Peyer's patch (tissue), 4 donors: ENCODE measurements around the gene CLPTM1L. TPM values are rescaled to one million over a fixed set of nuclear protein-coding genes. Genes with fewer than 3 reads are reported as not detected.

Source experiments
- DNase-seq, 3 donors: peaks; one replicate each; pipeline ENCODE4 v3.0.0-alpha.2; 2017 to 2019
- H3K27ac ChIP-seq, 4 donors: fragments of 200-600 bp; sonication (generic); one replicate each; pipeline ENCODE4 v1.5.1; 2016 to 2019
- H3K27me3 ChIP-seq, 2 donors: fragments of 200-600 bp; sonication (generic); one replicate each; pipeline ENCODE4 v1.5.1; 2019
- H3K36me3 ChIP-seq, 3 donors: fragments of 200-600 bp; sonication (generic); one replicate each; pipeline ENCODE4 v1.5.1; 2016 to 2019
- H3K4me1 ChIP-seq, 4 donors: fragments of 200-600 bp; sonication (generic); one replicate each; pipeline ENCODE4 v1.5.1; 2016 to 2019
- H3K4me3 ChIP-seq, 4 donors: fragments of 200-600 bp; sonication (generic); 1 replicate in 3 of 4; 2 replicates in 1 of 4; pipeline ENCODE4 v1.5.1; 2016 to 2019; ENCODE audit warnings: mild to moderate bottlenecking in 1 of 4
- H3K9me3 ChIP-seq, 4 donors: fragments of 200-600 bp; sonication (generic); one replicate each; pipeline ENCODE4 v1.5.1; 2016 to 2019; ENCODE audit warnings: mild to moderate bottlenecking in 1 of 4
- CTCF ChIP-seq, 6 experiments: fragments of 450-650 bp in 4 of 6; fragments of 200-600 bp in 2 of 6; sonication (generic) in 1 of 6; IDR thresholded peaks; one replicate each; pipeline ENCODE4 v1.5.1; 2017 to 2019; ENCODE audit warnings: antibody characterized with exemption in 6 of 6, mild to moderate bottlenecking in 3 of 6, moderate library complexity in 1 of 6
- POLR2A ChIP-seq, 2 donors: fragments of 450-650 bp; IDR thresholded peaks; one replicate each; pipeline ENCODE4 v1.5.1; 2017; ENCODE audit warnings: antibody characterized with exemption in 2 of 2, mild to moderate bottlenecking in 2 of 2, moderate library complexity in 2 of 2
- total RNA-seq, 4 donors: library from RNA; depleted of rRNA; stranded (reverse); fragments of >200 nt; gene quantifications; one replicate each; pipeline ENCODE4 v1.1.0, GENCODE V29; 2016

The CLPTM1L gene
- total RNA-seq, 4 donors from 2014 or later, result 115 to 209 (median 143) TPM

DNA sequence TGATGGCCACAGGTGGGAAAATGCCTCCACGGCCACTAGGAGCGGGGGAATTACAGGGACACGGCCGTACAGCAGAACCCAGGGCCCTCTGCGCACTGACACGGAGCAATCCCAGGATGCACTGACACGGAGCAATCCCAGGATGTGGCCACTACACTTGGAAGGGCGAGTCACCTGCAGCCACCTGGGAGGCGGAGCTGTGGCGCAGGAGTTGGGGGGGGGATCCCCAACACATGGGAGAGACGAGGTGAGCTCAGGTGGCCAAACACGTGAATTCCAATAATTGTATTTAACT, 6.8 kb downstream of the CLPTM1L start:
- peaks cover 0 to 45% (median 2%) of the 10 kb centered on the region in 4 donors for H3K4me1 ChIP-seq
- H3K27me3 ChIP-seq, result no peaks in the 10 kb centered on the region
- DNase-seq, result peak in 1 of 3 donors; percentile 26
- TF ChIP-seq CTCF (IDR thresholded peaks at IDR 0.05), result no peak
- no peak for TF ChIP-seq POLR2A (IDR thresholded peaks at IDR 0.05)
- H3K9me3 ChIP-seq, result no peaks in the 10 kb centered on the region
- H3K4me3 ChIP-seq, result no peak overlapping the region
- no peak overlapping the region for H3K27ac ChIP-seq
- peaks cover 0 to 96% (median 0%) of the 10 kb centered on the region in 3 donors for H3K36me3 ChIP-seq

DNA sequence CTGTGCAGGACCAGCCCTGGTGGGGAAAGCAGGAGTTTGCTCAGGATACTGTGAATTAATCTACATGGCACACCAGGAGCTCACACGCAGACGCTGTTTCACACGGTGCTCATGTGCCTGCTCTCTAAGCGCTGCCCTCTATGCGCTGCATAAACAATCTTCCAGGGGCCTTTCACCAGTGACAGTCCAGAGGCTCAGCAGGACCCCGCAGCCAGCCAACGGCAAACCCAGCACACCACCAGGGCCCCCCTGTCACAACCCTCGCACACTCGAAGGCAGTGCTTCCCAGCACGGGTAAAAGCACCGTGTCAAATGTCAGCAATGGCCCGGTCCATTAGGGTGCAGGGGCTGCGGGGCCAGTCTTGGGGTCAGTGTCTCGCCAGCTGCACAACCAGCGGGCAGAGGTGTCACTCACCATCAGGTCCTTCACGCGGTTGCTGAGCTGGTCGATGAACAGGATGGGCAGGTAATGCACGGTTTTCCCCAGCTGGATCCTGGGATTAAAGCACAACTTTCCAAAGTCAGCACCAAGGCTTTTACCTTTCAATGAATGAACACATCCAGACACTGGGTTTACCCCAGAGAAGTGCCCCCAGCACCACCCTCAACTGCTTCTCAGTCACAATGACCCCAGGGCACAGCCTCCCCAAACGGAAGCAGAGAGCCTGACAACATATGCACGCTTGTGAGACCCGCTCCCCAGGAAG, 7.3 kb downstream of the CLPTM1L start:
- H3K36me3 ChIP-seq, result peaks cover 0 to 92% (median 0%) of the 10 kb centered on the region in 3 donors
- H3K4me1 ChIP-seq, result peaks cover 0 to 40% (median 2%) of the 10 kb centered on the region in 4 donors
- H3K27me3 ChIP-seq, result no peaks in the 10 kb centered on the region
- no peak for TF ChIP-seq CTCF (IDR thresholded peaks at IDR 0.05)
- TF ChIP-seq POLR2A (IDR thresholded peaks at IDR 0.05), result no peak
- no peaks in the 10 kb centered on the region for H3K9me3 ChIP-seq
- H3K4me3 ChIP-seq, result no peak overlapping the region
- H3K27ac ChIP-seq, result peak overlapping the region in 2 of 4 donors; percentile 69 to 83
- no peak for DNase-seq

DNA sequence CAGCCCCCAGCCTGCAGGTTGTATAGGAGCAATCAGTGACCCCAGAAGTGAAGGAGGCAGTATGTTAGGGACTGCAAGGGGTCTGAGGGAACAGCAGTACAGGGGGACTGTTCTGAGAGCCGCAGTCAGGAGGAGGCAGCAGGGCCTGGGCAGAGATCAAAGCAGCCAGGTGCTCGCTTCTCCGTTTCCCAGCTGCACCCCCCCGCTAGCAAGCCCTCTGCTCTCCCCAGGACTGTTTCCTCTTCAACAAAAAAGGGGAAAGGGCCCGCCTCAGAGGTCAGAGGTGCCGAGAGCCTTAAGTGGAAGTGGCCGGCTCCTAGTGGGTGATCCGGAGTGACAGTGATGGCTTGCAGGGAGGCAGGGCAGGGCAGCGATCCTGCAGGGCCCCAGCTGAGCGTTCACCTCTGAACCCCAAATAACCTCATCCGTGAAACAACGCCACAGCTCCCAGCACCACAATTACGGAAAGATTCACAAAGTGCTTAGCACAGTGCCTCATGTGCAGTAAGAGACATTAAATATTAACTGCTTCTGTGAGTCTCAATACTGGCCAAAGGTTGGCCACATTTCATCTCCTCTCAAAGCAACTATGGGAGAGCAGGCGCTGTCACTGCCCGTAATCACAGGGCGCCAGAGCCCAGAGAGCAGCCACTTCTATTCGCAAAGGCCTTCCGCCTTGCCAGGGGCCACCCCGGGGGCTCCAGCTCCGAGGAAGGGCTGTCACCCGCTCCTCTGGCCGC, 8.0 kb downstream of the CLPTM1L start:
- H3K27me3 ChIP-seq, result no peaks in the 10 kb centered on the region
- peak overlapping the region in 2 of 4 donors; percentile 69 to 83 for H3K27ac ChIP-seq
- H3K4me3 ChIP-seq, result no peak overlapping the region
- peaks cover 0 to 92% (median 0%) of the 10 kb centered on the region in 3 donors for H3K36me3 ChIP-seq
- peak in 2 of 3 donors; percentile 64 to 72 for DNase-seq
- peaks cover 0 to 33% (median 2%) of the 10 kb centered on the region in 4 donors for H3K4me1 ChIP-seq
- H3K9me3 ChIP-seq, result no peaks in the 10 kb centered on the region
- no peak for TF ChIP-seq CTCF (IDR thresholded peaks at IDR 0.05)
- peak in 1 of 2 donors; percentile 32 for TF ChIP-seq POLR2A (IDR thresholded peaks at IDR 0.05)

DNA sequence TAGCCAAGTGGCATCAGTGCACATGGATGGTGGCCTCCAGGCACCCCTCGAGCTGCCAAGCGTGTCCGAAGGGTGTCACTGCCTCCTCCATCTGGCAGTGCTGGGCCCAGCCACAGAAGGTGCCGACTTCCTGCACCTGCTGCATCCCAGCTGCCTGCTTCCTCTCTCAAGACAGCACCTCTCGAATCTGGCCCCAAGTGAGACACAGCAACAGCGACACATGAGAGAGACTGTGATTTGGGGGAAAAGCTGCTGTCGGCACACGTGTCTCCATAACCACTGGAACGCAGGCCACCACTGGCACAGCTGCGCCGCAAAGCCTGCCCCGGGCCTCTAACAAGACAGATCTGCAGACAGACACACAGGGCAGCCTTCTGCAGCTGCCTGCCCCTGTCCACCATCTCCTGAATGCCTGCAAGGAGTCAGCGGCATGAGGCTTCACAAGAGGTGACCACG, 8.8 kb downstream of the CLPTM1L start:
- DNase-seq, result peak in 2 of 3 donors; percentile 35 to 44
- Histone ChIP-seq H3K27ac (peak overlapping the region in 2 of 4 donors; percentile 69 to 83), H3K4me3 (no peak overlapping the region), H3K4me1 (peaks cover 0 to 36% (median 2%) of the 10 kb centered on the region in 4 donors), H3K9me3 (no peaks in the 10 kb centered on the region), H3K27me3 (no peaks in the 10 kb centered on the region), H3K36me3 (peaks cover 0 to 92% (median 0%) of the 10 kb centered on the region in 3 donors)
- no peak for TF ChIP-seq POLR2A (IDR thresholded peaks at IDR 0.05)
- no peak for TF ChIP-seq CTCF (IDR thresholded peaks at IDR 0.05)

GRCh38 chr5:1335540-1336095, 9.3 kb downstream of the CLPTM1L start:
- Histone ChIP-seq H3K27ac (no peak overlapping the region), H3K4me1 (peaks cover 0 to 41% (median 2%) of the 10 kb centered on the region in 4 donors), H3K36me3 (peaks cover 0 to 92% (median 0%) of the 10 kb centered on the region in 3 donors), H3K4me3 (no peak overlapping the region), H3K27me3 (no peaks in the 10 kb centered on the region), H3K9me3 (no peaks in the 10 kb centered on the region)
- no peak for TF ChIP-seq CTCF (IDR thresholded peaks at IDR 0.05)
- peak in 1 of 3 donors; percentile 55 for DNase-seq
